Bronchial epithelial cell (primary cell): ENCODE data around the gene DOCK8. TPM values are rescaled to one million over a fixed set of nuclear protein-coding genes. Genes with fewer than 3 reads are reported as not detected.

ENCODE experiments used
- DNase-seq: peaks from one replicate; pipeline ENCODE4 v3.0.0-alpha.2; 2010; ENCODE audit warnings: low read depth
- FAIRE-seq: peaks from 2 replicates; lab custom pipeline; 2011; peaks lifted over from hg19 to GRCh38; lab: Jason Lieb, UNC
- H3K27me3 ChIP-seq: 2 replicates; pipeline ENCODE4 v1.5.1; 2011; ENCODE audit warnings: low read length; ENCODE audit not compliant: control insufficient read depth, insufficient read depth
- H3K36me3 ChIP-seq: 2 replicates; pipeline ENCODE4 v1.5.1; 2011; ENCODE audit warnings: low read length; ENCODE audit not compliant: control insufficient read depth, insufficient read depth
- H3K4me3 ChIP-seq: 2 replicates; pipeline ENCODE4 v1.5.1; 2011; ENCODE audit warnings: mild to moderate bottlenecking, low read depth, low read length, control low read depth
- CTCF ChIP-seq: IDR thresholded peaks from 2 replicates; pipeline ENCODE4 v1.5.1; 2011; ENCODE audit warnings: mild to moderate bottlenecking, moderate library complexity, low read length, control low read depth, inconsistent platforms; ENCODE audit not compliant: insufficient read depth, severe bottlenecking
- total RNA-seq: library from RNA; depleted of rRNA; stranded (reverse); fragments of >200 nt; gene quantifications from 2 replicates; pipeline ENCODE4 v1.2.1, GENCODE V29; 2014

DOCK8 gene
- total RNA-seq, 1 donor from 2014 or later, result 0.26 TPM

- TF ChIP-seq CTCF, result no peak
- Histone ChIP-seq H3K36me3 (no peaks in the 10 kb centered on the region), H3K4me3 (no peak overlapping the region), H3K27me3 (no peaks in the 10 kb centered on the region)
- DNase-seq (no peak), FAIRE-seq (no peak)
Measured at GRCh38 chr9:259405-260404, 45.0 kb downstream of the DOCK8 start.

- no peak for DNase-seq
Measured at GRCh38 chr9:264231-264630, 49.6 kb downstream of the DOCK8 start.

GRCh38 chr9:265209-265870 is 50.7 kb downstream of the DOCK8 start:
- no peak for DNase-seq
- no peak for FAIRE-seq
- Histone ChIP-seq H3K27me3 (no peaks in the 10 kb centered on the region), H3K4me3 (no peak overlapping the region), H3K36me3 (no peaks in the 10 kb centered on the region)
- TF ChIP-seq CTCF, result no peak

More at GRCh38 chr9:264231-264630, 49.6 kb downstream of the DOCK8 start:
- Histone ChIP-seq H3K4me3 (no peak overlapping the region), H3K27me3 (no peaks in the 10 kb centered on the region), H3K36me3 (no peaks in the 10 kb centered on the region)
- no peak for FAIRE-seq
- TF ChIP-seq CTCF, result no peak

- DNase-seq, result no peak
- no peak for TF ChIP-seq CTCF
- no peak for FAIRE-seq
- no peaks in the 10 kb centered on the region for H3K36me3 ChIP-seq
- no peak overlapping the region for H3K4me3 ChIP-seq
- no peaks in the 10 kb centered on the region for H3K27me3 ChIP-seq
Measured at GRCh38 chr9:266228-266627, 51.6 kb downstream of the DOCK8 start.

- no peak for DNase-seq
- H3K27me3 ChIP-seq, result no peaks in the 10 kb centered on the region
- no peaks in the 10 kb centered on the region for H3K36me3 ChIP-seq
- no peak for FAIRE-seq
- H3K4me3 ChIP-seq, result no peak overlapping the region
- TF ChIP-seq CTCF, result no peak
Measured at GRCh38 chr9:268616-269015, 54.0 kb downstream of the DOCK8 start.
